HG03095 (cell line): Measurements from ENCODE around the gene ATAD3B.

ENCODE experiments used
- ATAC-seq: cut with Tn5 transposase; IDR thresholded peaks from one replicate; pipeline ENCODE4 v1.9.1; 2021; ENCODE audit warnings: moderate library complexity; ENCODE audit not compliant: unreplicated experiment

ATAD3B gene

DNA sequence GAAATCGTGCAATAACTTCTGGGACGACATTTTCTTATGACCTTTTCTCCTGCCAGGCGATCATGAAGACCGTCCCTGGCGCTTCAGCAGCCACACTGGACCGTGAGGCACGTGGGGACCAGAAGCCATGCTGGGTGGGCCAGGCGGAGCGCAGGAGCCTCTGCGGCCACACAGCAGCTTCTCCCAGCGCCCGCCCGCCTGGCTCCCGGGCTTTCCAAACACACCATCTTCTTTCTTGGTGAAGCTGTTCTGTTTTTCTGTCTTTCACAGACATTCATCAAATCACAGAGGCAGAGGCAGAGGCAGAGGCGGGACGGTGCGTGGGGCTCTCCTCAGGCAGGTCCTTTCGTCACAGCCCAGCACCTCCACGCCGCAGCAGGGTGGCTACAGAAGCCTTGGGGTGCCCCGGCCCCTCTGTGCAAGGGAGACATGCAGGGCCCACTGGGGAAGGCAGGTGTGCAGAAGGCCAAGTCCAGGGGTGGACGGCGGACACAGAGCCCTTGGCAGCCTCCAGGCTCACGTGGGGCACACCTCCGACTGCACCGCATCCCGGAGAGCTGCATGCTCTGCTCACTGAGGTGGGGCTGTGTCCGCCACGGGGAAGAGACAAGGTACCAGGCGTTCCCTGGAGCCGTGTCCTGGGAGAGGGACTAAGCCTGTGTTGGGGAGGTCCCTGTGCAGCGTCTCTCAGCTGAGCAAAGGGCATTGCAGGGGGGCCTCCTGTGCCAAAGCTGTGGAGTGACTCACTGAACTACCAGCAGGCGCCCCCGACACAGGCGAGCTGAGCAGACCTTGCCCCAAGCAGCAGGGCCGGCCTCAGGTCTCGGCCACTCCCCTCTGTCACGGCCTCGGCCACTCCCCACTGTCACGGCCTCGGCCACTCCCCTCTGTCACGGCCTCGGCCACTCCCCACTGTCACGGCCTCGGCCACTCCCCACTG, 71.5 kb downstream of the ATAD3B start:
- ATAC-seq: no peak

DNA sequence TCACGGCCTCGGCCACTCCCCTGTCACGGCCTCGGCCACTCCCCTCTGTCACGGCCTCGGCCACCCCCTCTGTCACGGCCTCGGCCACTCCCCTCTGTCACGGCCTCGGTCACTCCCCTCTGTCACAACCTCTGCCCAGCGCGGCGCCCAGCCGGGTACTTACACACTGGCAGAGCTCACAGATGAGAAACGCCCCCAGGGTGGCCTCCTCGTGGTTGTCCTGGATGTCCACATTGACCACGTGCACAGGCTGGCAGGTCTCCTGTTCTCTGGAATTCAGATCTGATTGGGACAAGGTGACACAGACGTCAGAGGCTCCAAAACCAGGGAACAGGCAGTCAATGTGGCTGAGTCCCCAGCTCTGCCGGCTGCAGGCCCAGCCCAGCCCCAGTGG, 72.1 kb downstream of the ATAD3B start:
- ATAC-seq: no peak

GRCh38 chr1:1544544-1544943, 73.0 kb downstream of the ATAD3B start:
- ATAC-seq: no peak
